ENCODE results near the gene PLCD3. TPM values are rescaled to one million over a fixed set of nuclear protein-coding genes. Genes with fewer than 3 reads are reported as not detected.

The PLCD3 gene
- total and polyA plus RNA-seq, 2 of the 13 experiments (the other 11 are each of a cell fraction or from before 2014, with no cell fraction given) = 11.3 to 39.1 TPM

GRCh38 chr17:45160447-45161287, 28.4 kb upstream of the PLCD3 start (continued):
- no peak for TF ChIP-seq CSRNP1 (CRISPR knock-in tag; IDR thresholded peaks at IDR 0.05)
- TF ChIP-seq ZNF644 (CRISPR knock-in tag; IDR thresholded peaks at IDR 0.05; ENCODE audit: low read depth) = 0 out of 2 replicates have a peak, but pooled peaks have one; percentile 8
- TF ChIP-seq NRL (CRISPR knock-in tag; IDR thresholded peaks at IDR 0.05; ENCODE audit: borderline replicate concordance) = peak; percentile 92; the same call in 1 of the 2 replicates
- TF ChIP-seq KDM1A (CRISPR knock-in tag; IDR thresholded peaks at IDR 0.05) = no peak
- 0 out of 2 replicates have a peak, but pooled peaks have one; percentile 43 for TF ChIP-seq ZNF746 (CRISPR knock-in tag; IDR thresholded peaks at IDR 0.05)
- peak; percentile 48 for TF ChIP-seq XRCC5 (optimal IDR thresholded peaks at IDR 0.05; ENCODE audit: low read length)
- TF ChIP-seq ZBTB38 (CRISPR knock-in tag; IDR thresholded peaks at IDR 0.05) = peak; percentile 31; the same call in 1 of the 2 replicates
- TF ChIP-seq CTCF (CRISPR knock-in tag; IDR thresholded peaks at IDR 0.05) = peak; percentile 89
- 0 out of 2 replicates have a peak, but pooled peaks have one; percentile 72 for TF ChIP-seq ZNF563 (CRISPR knock-in tag; IDR thresholded peaks at IDR 0.05)
- TF ChIP-seq ZBTB44 (CRISPR knock-in tag; IDR thresholded peaks at IDR 0.05) = 0 out of 2 replicates have a peak, but pooled peaks have one; percentile 18
- TF ChIP-seq SMC3 (IDR thresholded peaks at IDR 0.05; ENCODE audit: low read length) = peak; percentile 28; the same call in 1 of the 2 replicates
- peak; percentile 11; the same call in 1 of the 2 replicates for TF ChIP-seq ZNF784 (CRISPR knock-in tag; IDR thresholded peaks at IDR 0.05; ENCODE audit: borderline replicate concordance)
- peak; percentile 57; the same call in 1 of the 2 replicates for TF ChIP-seq ZNF362 (CRISPR knock-in tag; IDR thresholded peaks at IDR 0.05; ENCODE audit: borderline replicate concordance)
- TF ChIP-seq ZBTB3 (CRISPR knock-in tag; IDR thresholded peaks at IDR 0.05; ENCODE audit: borderline replicate concordance, low read depth) = peak; percentile 43
- peak; percentile 91 for TF ChIP-seq ETS1 (CRISPR knock-in tag; IDR thresholded peaks at IDR 0.05)
- TF ChIP-seq ZNF598 (CRISPR knock-in tag; IDR thresholded peaks at IDR 0.05; ENCODE audit: borderline replicate concordance) = no peak
- peak; percentile 93 for TF ChIP-seq MAZ (IDR thresholded peaks at IDR 0.05; ENCODE audit: borderline replicate concordance, low read depth, low read length)
- no peak; the same call in none of the 2 replicates for TF ChIP-seq MAZ (CRISPR knock-in tag; IDR thresholded peaks at IDR 0.05; ENCODE audit: low read depth)
- peak; percentile 93 for TF ChIP-seq GZF1 (CRISPR knock-in tag; IDR thresholded peaks at IDR 0.05)
